Measurements from ENCODE around the gene LORICRIN. TPM values are rescaled to one million over a fixed set of nuclear protein-coding genes. Genes with fewer than 3 reads are reported as not detected.

The LORICRIN gene
- total and polyA plus RNA-seq, 2 experiments from 2014 or later: not detected

DNA sequence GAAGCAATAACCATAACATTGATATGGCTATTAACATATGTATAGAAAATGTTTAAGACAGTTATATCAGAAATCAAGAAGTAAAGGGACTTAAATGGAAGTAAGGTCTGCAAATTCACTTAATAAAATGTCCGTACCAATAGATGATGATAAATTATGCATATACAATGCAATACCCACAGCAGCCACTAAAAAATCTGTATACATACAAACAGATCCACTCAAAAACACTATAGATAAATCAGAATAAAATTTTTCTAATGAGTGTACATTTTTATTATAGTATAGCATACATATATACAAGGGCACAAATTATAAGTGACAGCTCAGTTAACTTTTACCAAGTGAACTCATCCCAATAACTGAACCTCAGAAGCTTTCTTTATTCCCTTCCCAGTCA is 6.0 kb downstream of the LORICRIN start:
- H3K27me3 ChIP-seq: no peaks in the 10 kb centered on the region
- no peak overlapping the region for H3K4me2 ChIP-seq
- no peak overlapping the region for H3K4me3 ChIP-seq
- 83% methylated on average over 1 of the region's 1 CpG for WGBS (ENCODE audit: low lambda C conversion rate, missing lambda C conversion rate)
- no peak for DNase-seq (ENCODE audit: low spot score)
- no peaks in the 10 kb centered on the region for H3K9me2 ChIP-seq (replicated peaks; ENCODE audit: insufficient read depth)
- H2AFZ ChIP-seq: no peak overlapping the region
- H3K4me1 ChIP-seq (ENCODE audit: insufficient read depth): no peaks in the 10 kb centered on the region
- no peak overlapping the region for H3K27ac ChIP-seq
- H3K9me3 ChIP-seq (ENCODE audit: low read depth): no peaks in the 10 kb centered on the region
- no peaks in the 10 kb centered on the region for H3K79me2 ChIP-seq
- no peaks in the 10 kb centered on the region for H4K20me1 ChIP-seq (ENCODE audit: insufficient read depth, poor library complexity, severe bottlenecking)
- TF ChIP-seq EZH2 (IDR thresholded peaks at IDR 0.05; ENCODE audit: borderline replicate concordance) (no peak), EZH2phosphoT487 (IDR thresholded peaks at IDR 0.05; ENCODE audit: low read depth, severe bottlenecking, unreplicated experiment) (no peak)
- TF ChIP-seq, protein P1, sequence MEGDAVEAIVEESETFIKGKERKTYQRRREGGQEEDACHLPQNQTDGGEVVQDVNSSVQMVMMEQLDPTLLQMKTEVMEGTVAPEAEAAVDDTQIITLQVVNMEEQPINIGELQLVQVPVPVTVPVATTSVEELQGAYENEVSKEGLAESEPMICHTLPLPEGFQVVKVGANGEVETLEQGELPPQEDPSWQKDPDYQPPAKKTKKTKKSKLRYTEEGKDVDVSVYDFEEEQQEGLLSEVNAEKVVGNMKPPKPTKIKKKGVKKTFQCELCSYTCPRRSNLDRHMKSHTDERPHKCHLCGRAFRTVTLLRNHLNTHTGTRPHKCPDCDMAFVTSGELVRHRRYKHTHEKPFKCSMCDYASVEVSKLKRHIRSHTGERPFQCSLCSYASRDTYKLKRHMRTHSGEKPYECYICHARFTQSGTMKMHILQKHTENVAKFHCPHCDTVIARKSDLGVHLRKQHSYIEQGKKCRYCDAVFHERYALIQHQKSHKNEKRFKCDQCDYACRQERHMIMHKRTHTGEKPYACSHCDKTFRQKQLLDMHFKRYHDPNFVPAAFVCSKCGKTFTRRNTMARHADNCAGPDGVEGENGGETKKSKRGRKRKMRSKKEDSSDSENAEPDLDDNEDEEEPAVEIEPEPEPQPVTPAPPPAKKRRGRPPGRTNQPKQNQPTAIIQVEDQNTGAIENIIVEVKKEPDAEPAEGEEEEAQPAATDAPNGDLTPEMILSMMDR (IDR thresholded peaks at IDR 0.05; ENCODE audit: poor library complexity): no peak
- no peaks in the 10 kb centered on the region for H3K36me3 ChIP-seq (replicated peaks; ENCODE audit: insufficient read depth, low read depth)

- DNase-seq (ENCODE audit: low spot score): no peak
- Histone ChIP-seq H3K9me3 (ENCODE audit: low read depth) (no peaks in the 10 kb centered on the region), H2AFZ (no peak overlapping the region), H3K79me2 (no peaks in the 10 kb centered on the region), H3K4me3 (no peak overlapping the region), H3K4me2 (no peak overlapping the region), H3K36me3 (replicated peaks; ENCODE audit: insufficient read depth, low read depth) (no peaks in the 10 kb centered on the region), H4K20me1 (ENCODE audit: insufficient read depth, poor library complexity, severe bottlenecking) (no peaks in the 10 kb centered on the region), H3K27me3 (no peaks in the 10 kb centered on the region), H3K27ac (no peak overlapping the region), H3K4me1 (ENCODE audit: insufficient read depth) (no peaks in the 10 kb centered on the region), H3K9me2 (replicated peaks; ENCODE audit: insufficient read depth) (no peaks in the 10 kb centered on the region)
- 90% methylated on average over 1 of the region's 1 CpG for WGBS (ENCODE audit: low lambda C conversion rate, missing lambda C conversion rate)
- TF ChIP-seq, protein P1 (IDR thresholded peaks at IDR 0.05; ENCODE audit: poor library complexity): no peak
- TF ChIP-seq EZH2phosphoT487 (IDR thresholded peaks at IDR 0.05; ENCODE audit: low read depth, severe bottlenecking, unreplicated experiment): no peak
- no peak for TF ChIP-seq EZH2 (IDR thresholded peaks at IDR 0.05; ENCODE audit: borderline replicate concordance)
These were observed 12.2 kb downstream of the LORICRIN start for GRCh38 chr1:153271711-153272110.

GRCh38 chr1:153272186-153272585 is 12.7 kb downstream of the LORICRIN start:
- no peak overlapping the region for H2AFZ ChIP-seq
- no peak overlapping the region for H3K4me2 ChIP-seq
- no peak for DNase-seq (ENCODE audit: low spot score)
- TF ChIP-seq EZH2phosphoT487 (IDR thresholded peaks at IDR 0.05; ENCODE audit: low read depth, severe bottlenecking, unreplicated experiment): no peak
- TF ChIP-seq, protein P1 (IDR thresholded peaks at IDR 0.05; ENCODE audit: poor library complexity): no peak
- TF ChIP-seq EZH2 (IDR thresholded peaks at IDR 0.05; ENCODE audit: borderline replicate concordance): no peak
- 42% methylated on average over 1 of the region's 1 CpG for WGBS (ENCODE audit: low lambda C conversion rate, missing lambda C conversion rate)
- no peaks in the 10 kb centered on the region for H3K9me3 ChIP-seq (ENCODE audit: low read depth)
- H3K79me2 ChIP-seq: no peaks in the 10 kb centered on the region
- no peaks in the 10 kb centered on the region for H3K27me3 ChIP-seq
- no peaks in the 10 kb centered on the region for H3K4me1 ChIP-seq (ENCODE audit: insufficient read depth)
- H4K20me1 ChIP-seq (ENCODE audit: insufficient read depth, poor library complexity, severe bottlenecking): no peaks in the 10 kb centered on the region
- no peaks in the 10 kb centered on the region for H3K36me3 ChIP-seq (replicated peaks; ENCODE audit: insufficient read depth, low read depth)
- H3K4me3 ChIP-seq: no peak overlapping the region
- H3K9me2 ChIP-seq (replicated peaks; ENCODE audit: insufficient read depth): no peaks in the 10 kb centered on the region
- no peak overlapping the region for H3K27ac ChIP-seq

- no peak overlapping the region for H3K4me3 ChIP-seq
- no peak overlapping the region for H3K27ac ChIP-seq
- no peaks in the 10 kb centered on the region for H3K9me3 ChIP-seq (ENCODE audit: low read depth)
- no peaks in the 10 kb centered on the region for H3K79me2 ChIP-seq
- H3K36me3 ChIP-seq (replicated peaks; ENCODE audit: insufficient read depth, low read depth): no peaks in the 10 kb centered on the region
- no peaks in the 10 kb centered on the region for H3K4me1 ChIP-seq (ENCODE audit: insufficient read depth)
- no peak overlapping the region for H3K4me2 ChIP-seq
- no peaks in the 10 kb centered on the region for H3K9me2 ChIP-seq (replicated peaks; ENCODE audit: insufficient read depth)
- DNase-seq (ENCODE audit: low spot score): no peak
- no peaks in the 10 kb centered on the region for H3K27me3 ChIP-seq
- TF ChIP-seq EZH2 (IDR thresholded peaks at IDR 0.05; ENCODE audit: borderline replicate concordance) (no peak), EZH2phosphoT487 (IDR thresholded peaks at IDR 0.05; ENCODE audit: low read depth, severe bottlenecking, unreplicated experiment) (no peak)
- TF ChIP-seq, protein P1 (IDR thresholded peaks at IDR 0.05; ENCODE audit: poor library complexity): no peak
- no peak overlapping the region for H2AFZ ChIP-seq
- H4K20me1 ChIP-seq (ENCODE audit: insufficient read depth, poor library complexity, severe bottlenecking): no peaks in the 10 kb centered on the region
- WGBS (ENCODE audit: low lambda C conversion rate, missing lambda C conversion rate): 33% methylated on average over 2 of the region's 2 CpGs
These were observed 18.4 kb downstream of the LORICRIN start for GRCh38 chr1:153277852-153278251.

Measured in hepatocyte (in vitro differentiated cells).